OCI-LY7 (cell line): ENCODE measurements around the gene TNFRSF12A.

Source experiments
- EZH2phosphoT487 ChIP-seq: fragments of 200-600 bp; sonication (generic); IDR thresholded peaks from 2 replicates; pipeline ENCODE4 v1.6.1; 2018; ENCODE audit warnings: low read depth, borderline replicate concordance, mild to moderate bottlenecking, mixed run types, antibody characterized with exemption, low read length, moderate library complexity, mixed read lengths
- TF ChIP-seq, protein P1 (sequence below): fragments of 200-600 bp; sonication (generic); conservative IDR thresholded peaks from 2 replicates; pipeline ENCODE4 v1.5.1; 2014; ENCODE audit warnings: mild to moderate bottlenecking, antibody characterized with exemption, low read length, moderate library complexity, mixed read lengths

DNA sequence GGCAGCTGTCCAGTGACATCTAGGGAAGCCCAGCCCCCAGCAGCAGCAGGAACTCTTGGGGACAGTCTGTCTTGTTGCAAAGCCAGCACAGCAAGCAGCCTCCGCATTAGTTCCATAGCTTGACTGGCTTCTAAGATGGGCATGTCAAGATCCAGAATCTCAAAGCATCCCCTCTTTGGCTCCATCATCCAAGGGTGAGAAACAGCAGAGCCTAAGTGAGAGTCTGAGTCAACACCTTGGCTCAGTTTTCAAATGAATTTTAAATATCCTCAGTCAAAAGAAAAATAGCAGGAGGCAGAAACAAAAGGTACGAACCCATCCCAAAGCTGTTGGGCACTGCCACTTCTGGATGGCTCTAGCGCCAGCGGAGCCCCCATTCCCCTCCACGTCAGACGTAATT is 5.2 kb upstream of the TNFRSF12A start:
- TF ChIP-seq, protein P1, sequence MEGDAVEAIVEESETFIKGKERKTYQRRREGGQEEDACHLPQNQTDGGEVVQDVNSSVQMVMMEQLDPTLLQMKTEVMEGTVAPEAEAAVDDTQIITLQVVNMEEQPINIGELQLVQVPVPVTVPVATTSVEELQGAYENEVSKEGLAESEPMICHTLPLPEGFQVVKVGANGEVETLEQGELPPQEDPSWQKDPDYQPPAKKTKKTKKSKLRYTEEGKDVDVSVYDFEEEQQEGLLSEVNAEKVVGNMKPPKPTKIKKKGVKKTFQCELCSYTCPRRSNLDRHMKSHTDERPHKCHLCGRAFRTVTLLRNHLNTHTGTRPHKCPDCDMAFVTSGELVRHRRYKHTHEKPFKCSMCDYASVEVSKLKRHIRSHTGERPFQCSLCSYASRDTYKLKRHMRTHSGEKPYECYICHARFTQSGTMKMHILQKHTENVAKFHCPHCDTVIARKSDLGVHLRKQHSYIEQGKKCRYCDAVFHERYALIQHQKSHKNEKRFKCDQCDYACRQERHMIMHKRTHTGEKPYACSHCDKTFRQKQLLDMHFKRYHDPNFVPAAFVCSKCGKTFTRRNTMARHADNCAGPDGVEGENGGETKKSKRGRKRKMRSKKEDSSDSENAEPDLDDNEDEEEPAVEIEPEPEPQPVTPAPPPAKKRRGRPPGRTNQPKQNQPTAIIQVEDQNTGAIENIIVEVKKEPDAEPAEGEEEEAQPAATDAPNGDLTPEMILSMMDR: no peak
- TF ChIP-seq EZH2phosphoT487: no peak
